Pancreas (tissue), 10 donors: Measurements from ENCODE around the gene PEX26. TPM values are rescaled to one million over a fixed set of nuclear protein-coding genes. Genes with fewer than 3 reads are reported as not detected.

Experiments
- ATAC-seq, 4 donors: fragments of 200-7000 bp; cut with Tn5 transposase; one replicate each; pipeline versions ENCODE4 v1.8.0 to v1.9.1; 2020; ENCODE audit warnings: mild to moderate bottlenecking in 4 of 4, moderate library complexity in 4 of 4
- DNase-seq, 6 donors: peaks; one replicate each; pipeline ENCODE4 v3.0.0-alpha.2; 2020
- FAIRE-seq: peaks from 2 replicates; lab custom pipeline; 2012; peaks lifted over from hg19 to GRCh38; lab: Jason Lieb, UNC
- H3K27ac ChIP-seq, 4 donors: fragments of 200-600 bp; sonication (generic); 1 replicate in 3 of 4; 2 replicates in 1 of 4; pipeline versions ENCODE4 v1.5.0 to v1.8.0; 2020
- H3K27me3 ChIP-seq, 4 donors: fragments of 200-600 bp; one replicate each; pipeline ENCODE4 v1.8.0; 2021
- H3K36me3 ChIP-seq, 3 donors: fragments of 200-600 bp; sonication (generic) in 1 of 3; one replicate each; pipeline versions ENCODE4 v1.5.0 to v1.8.0; 2020 to 2021
- H3K4me1 ChIP-seq, 3 donors: fragments of 200-600 bp; one replicate each; pipeline ENCODE4 v1.8.0; 2021
- H3K4me3 ChIP-seq, 4 donors: fragments of 200-600 bp; sonication (generic) in 2 of 4; one replicate each; pipeline versions ENCODE4 v1.5.0 to v1.8.0; 2020 to 2021
- H3K9me3 ChIP-seq, 4 donors: fragments of 200-600 bp; one replicate each; pipeline ENCODE4 v1.8.0; 2021
- WGBS, 2 donors: extraction: QIAGEN DNeasy Blood & Tissue Kit; methylation state at CpG; one replicate each; pipeline ENCODE4 v1.1.7; 2013; 5-methylcytosine and 5-hydroxymethylcytosine counted together
- intact Hi-C, 3 donors: fragments of 100-400 bp; cut with DNase I; formaldehyde crosslinking; loops; one replicate each; pipeline versions ENCODE4 v1.11.1 to v1.14.2; 2022
- polyA plus RNA-seq, 2 donors: library from polyadenylated mRNA; stranded (reverse); fragments of 200-250 nt; gene quantifications; one replicate each; pipeline ENCODE4 v1.2.3, GENCODE V29; 2013
- total RNA-seq, 6 donors: library from RNA; stranded (reverse); fragmentation: NEBNext Ultra II Directional in 4 of 6; extraction: Animal tissue kit (Norgen Biotek cat#: 25700) in 4 of 6; gene quantifications; one replicate each; pipeline versions ENCODE4 v1.2.1 to v1.2.4, GENCODE V29; 2021 to 2023
- TF ChIP-seq, protein P1 (sequence below), 4 donors: fragments of 200-600 bp; sonication (generic) in 3 of 4; IDR thresholded peaks; one replicate each; pipeline versions ENCODE4 v1.5.0 to v1.8.0; 2021; ENCODE audit warnings: antibody characterized with exemption in 4 of 4
- donor health status: healthy with polysubstance abuse.
- donor health status: DM: no; HTN: no; CAD: no; lungs with moderate emphysema.
- donor health status: DM: no; HTN: no; CAD: no.
- donor health status: control.
- donor health status: control.
- donor health status: Bipolar disorder and iron deficiency.
- donor health status: DM: yes; HTN: yes; CAD: no.
- donor health status: DM: no; HTN: no; CAD: no.
- donor health status: DM: no; HTN: no; CAD: no.
- donor health status: DM: yes; HTN: yes; CAD: no.

Gene PEX26
- total and polyA plus RNA-seq, 8 donors = 9.3 to 26.5 (median 14.3) TPM

DNA sequence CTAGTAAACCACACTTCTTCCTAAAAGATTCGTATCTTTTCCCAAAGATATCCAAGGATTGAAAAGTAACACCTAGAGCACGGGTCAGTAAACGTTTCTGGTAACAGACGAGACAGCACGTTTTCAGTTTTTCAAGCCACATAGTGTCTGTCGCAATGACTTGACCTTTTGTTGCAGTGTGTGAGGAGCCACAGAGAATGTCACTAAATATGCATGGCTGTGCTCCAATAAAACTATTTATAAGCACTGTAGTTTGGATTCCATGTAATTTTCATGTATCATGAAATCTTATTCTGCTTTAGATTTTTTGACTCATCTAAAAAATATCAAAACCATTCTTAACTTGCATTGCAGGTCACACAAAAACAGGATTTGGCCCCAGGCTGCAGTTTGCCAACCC is 35.1 kb upstream of the PEX26 start:
- WGBS, 2 donors = 82 to 90% methylated on average over 6 of the region's 6 CpGs
- Histone ChIP-seq H3K36me3 (no peaks in the 10 kb centered on the region), H3K27me3 (no peaks in the 10 kb centered on the region), H3K27ac (no peak overlapping the region), H3K9me3 (no peaks in the 10 kb centered on the region), H3K4me1 (peaks cover 4 to 20% (median 16%) of the 10 kb centered on the region in 3 donors), H3K4me3 (no peak overlapping the region)
- ATAC-seq (no peak), DNase-seq (no peak), FAIRE-seq (no peak)
- TF ChIP-seq, protein P1, sequence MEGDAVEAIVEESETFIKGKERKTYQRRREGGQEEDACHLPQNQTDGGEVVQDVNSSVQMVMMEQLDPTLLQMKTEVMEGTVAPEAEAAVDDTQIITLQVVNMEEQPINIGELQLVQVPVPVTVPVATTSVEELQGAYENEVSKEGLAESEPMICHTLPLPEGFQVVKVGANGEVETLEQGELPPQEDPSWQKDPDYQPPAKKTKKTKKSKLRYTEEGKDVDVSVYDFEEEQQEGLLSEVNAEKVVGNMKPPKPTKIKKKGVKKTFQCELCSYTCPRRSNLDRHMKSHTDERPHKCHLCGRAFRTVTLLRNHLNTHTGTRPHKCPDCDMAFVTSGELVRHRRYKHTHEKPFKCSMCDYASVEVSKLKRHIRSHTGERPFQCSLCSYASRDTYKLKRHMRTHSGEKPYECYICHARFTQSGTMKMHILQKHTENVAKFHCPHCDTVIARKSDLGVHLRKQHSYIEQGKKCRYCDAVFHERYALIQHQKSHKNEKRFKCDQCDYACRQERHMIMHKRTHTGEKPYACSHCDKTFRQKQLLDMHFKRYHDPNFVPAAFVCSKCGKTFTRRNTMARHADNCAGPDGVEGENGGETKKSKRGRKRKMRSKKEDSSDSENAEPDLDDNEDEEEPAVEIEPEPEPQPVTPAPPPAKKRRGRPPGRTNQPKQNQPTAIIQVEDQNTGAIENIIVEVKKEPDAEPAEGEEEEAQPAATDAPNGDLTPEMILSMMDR (IDR thresholded peaks at IDR 0.05) = no peak
- intact Hi-C loops = no loop called here

DNA sequence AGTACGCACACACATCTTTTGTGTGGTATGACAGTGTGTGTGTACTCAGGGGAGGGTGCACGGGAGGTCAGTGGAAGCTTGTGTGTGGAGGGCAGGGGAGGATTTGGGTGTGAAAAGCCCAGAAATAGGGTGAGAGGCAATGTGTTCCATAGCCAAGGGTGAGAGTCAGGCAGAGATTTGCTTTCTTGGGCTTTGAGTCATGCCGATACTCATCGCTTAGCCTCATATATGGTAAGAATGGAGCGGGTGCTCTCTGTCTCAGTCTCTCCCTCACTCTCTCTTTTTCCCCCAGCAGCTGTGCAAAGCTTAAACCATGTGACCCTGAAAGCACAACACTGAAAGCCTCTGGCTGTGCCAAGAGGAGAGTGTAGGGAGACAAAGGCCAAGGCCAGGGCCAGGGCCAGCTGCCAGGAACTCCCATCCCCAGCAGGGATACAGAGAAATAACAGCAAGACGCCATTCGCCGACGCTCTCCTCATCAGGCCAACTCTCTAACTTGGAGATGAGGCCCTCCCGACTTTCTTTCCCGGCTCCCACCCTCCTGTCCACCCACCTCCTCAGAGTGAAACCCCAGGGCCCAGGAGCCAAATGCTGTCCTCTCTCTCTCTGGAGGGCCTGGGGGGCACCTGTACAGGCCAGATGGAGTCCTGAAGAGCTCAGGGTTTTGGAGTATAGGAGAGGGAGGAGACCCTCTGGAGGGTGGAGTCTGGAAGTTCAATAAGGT is 33.1 kb upstream of the PEX26 start:
- FAIRE-seq (no peak), DNase-seq (peak; percentile 72 to 90 (median 81)), ATAC-seq (peak; percentile 92 to 96 (median 95))
- Histone ChIP-seq H3K4me1 (peaks cover 4 to 20% (median 16%) of the 10 kb centered on the region in 3 donors), H3K9me3 (no peaks in the 10 kb centered on the region), H3K36me3 (no peaks in the 10 kb centered on the region), H3K27me3 (no peaks in the 10 kb centered on the region), H3K27ac (peak overlapping the region in 2 of 4 donors; percentile 60 to 76), H3K4me3 (no peak overlapping the region)
- intact Hi-C loops = no loop called here
- TF ChIP-seq, protein P1 (IDR thresholded peaks at IDR 0.05) = no peak
- WGBS, 2 donors = 19 to 26% methylated on average over 11 of the region's 11 CpGs

DNA sequence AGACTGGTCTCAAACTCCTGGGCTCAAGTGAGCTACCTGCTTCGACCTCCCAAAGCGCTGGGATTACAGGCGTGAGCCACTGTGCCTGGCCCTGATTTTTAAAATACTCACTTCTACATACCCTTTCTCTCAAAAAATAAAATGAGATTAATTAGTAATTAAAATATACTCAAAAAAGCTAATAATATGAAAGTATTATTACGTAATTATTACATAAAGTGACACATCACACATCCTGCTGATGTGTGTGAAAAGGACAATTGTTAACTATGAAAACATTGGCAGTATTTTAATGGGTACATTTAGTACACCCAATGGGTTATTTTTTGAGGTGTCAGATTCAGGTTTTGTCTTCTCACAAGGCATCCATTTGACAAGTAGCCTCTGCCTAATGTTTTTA is 32.0 kb upstream of the PEX26 start:
- FAIRE-seq = no peak
- Histone ChIP-seq H3K4me3 (no peak overlapping the region), H3K27ac (no peak overlapping the region), H3K9me3 (no peaks in the 10 kb centered on the region), H3K36me3 (no peaks in the 10 kb centered on the region), H3K4me1 (peaks cover 4 to 20% (median 16%) of the 10 kb centered on the region in 3 donors), H3K27me3 (no peaks in the 10 kb centered on the region)
- intact Hi-C loops = no loop called here
- no peak for DNase-seq
- TF ChIP-seq, protein P1 (IDR thresholded peaks at IDR 0.05) = no peak
- ATAC-seq = no peak
- WGBS, 2 donors = 97 to 98% methylated on average over 4 of the region's 4 CpGs

DNA sequence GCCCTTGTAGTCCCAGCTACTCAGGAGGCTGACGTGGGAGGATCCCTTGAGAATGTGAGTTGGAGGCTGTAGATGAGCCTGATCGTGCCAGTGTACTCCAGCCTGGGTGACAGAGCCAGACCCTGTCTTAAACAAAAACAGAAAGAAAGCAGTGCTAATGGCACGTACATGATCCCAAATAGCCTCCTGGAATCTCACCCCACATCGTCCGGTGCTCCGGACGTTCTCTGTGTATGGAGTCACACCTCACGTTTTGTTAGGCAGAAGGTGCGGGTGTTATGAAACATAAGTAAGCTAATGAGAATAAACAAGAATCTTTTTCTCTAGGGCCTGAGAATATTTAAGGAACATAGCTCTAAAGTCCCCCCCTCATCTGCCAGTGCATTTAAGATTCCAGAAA is 29.7 kb upstream of the PEX26 start:
- no peaks in the 10 kb centered on the region for H3K9me3 ChIP-seq
- no peaks in the 10 kb centered on the region for H3K36me3 ChIP-seq
- no peak for DNase-seq
- H3K4me1 ChIP-seq = peaks cover 4 to 20% (median 16%) of the 10 kb centered on the region in 3 donors
- TF ChIP-seq, protein P1 (IDR thresholded peaks at IDR 0.05) = no peak
- ATAC-seq = no peak
- FAIRE-seq = no peak
- intact Hi-C loops = no loop called here
- WGBS, 2 donors = 85 to 90% methylated on average over 9 of the region's 9 CpGs
- H3K4me3 ChIP-seq = no peak overlapping the region
- no peaks in the 10 kb centered on the region for H3K27me3 ChIP-seq
- no peak overlapping the region for H3K27ac ChIP-seq

DNA sequence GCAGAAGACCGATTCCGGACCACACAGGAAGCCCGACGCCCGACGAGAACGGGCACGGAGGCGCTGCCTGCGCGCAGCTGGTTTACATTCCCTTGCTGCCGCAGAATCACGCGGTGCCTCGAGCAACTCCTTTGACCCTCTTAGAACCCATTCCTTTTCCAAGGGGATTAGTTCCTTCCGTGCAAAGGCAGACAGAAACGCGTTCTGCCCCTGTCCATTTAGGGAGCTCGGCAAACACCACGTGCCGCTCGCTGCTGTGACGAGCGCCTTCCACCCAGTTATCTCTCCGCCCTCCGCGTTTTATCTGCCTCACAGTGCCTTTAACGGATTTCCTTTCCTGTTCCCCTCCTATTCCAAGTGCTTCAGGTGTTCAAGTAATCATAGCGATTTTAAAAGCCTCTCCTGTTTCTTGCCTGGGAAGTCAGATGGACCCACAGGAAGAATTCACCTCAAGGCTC is 29.3 kb upstream of the PEX26 start:
- Histone ChIP-seq H3K27me3 (no peaks in the 10 kb centered on the region), H3K27ac (no peak overlapping the region), H3K4me3 (no peak overlapping the region), H3K9me3 (no peaks in the 10 kb centered on the region), H3K4me1 (peaks cover 4 to 20% (median 14%) of the 10 kb centered on the region in 3 donors), H3K36me3 (no peaks in the 10 kb centered on the region)
- 71 to 76% methylated on average over 29 of the region's 29 CpGs for WGBS, 2 donors
- DNase-seq (peak in 1 of 6 donors; percentile 32), ATAC-seq (peak in 1 of 4 donors; percentile 7), FAIRE-seq (no peak)
- TF ChIP-seq, protein P1 (IDR thresholded peaks at IDR 0.05) = no peak
- intact Hi-C loops = no loop called here
